ENCODE results near the gene MRPS21. TPM values are rescaled to one million over a fixed set of nuclear protein-coding genes. Genes with fewer than 3 reads are reported as not detected.
A peak's percentile ranks its signal among the peaks of the same experiment; 100 is the strongest.

Gene MRPS21
- total RNA-seq, 1 donor from 2014 or later: 65.0 TPM

- Histone ChIP-seq H2AFZ (ENCODE audit: low read depth, low read length) (no peak overlapping the region), H3K9me3 (ENCODE audit: insufficient read depth, low read depth, low read length) (no peaks in the 10 kb centered on the region), H3K4me3 (ENCODE audit: insufficient read depth, low read depth, low read length) (no peak overlapping the region), H3K9ac (ENCODE audit: low read length) (no peak overlapping the region), H3K79me2 (ENCODE audit: insufficient read depth, low read length) (peaks cover 28% of the 10 kb centered on the region), H3K27ac (ENCODE audit: low read depth, low read length) (no peak overlapping the region), H3K36me3 (ENCODE audit: insufficient read depth, low read length) (no peaks in the 10 kb centered on the region), H3K27me3 (ENCODE audit: insufficient read depth, low read length) (no peaks in the 10 kb centered on the region), H3K4me2 (ENCODE audit: low read length) (no peak overlapping the region), H4K20me1 (ENCODE audit: insufficient read depth, low read length) (peaks cover 7% of the 10 kb centered on the region), H3K4me1 (ENCODE audit: insufficient read depth, low read length) (peaks cover 25% of the 10 kb centered on the region)
- no peaks in the 10 kb centered on the region for H3K27me3 Mint-ChIP-seq (ENCODE audit: low read depth, unreplicated experiment)
- FAIRE-seq (no peak), DNase-seq (ENCODE audit: low read depth) (no peak)
- no peaks in the 10 kb centered on the region for H3K9me3 Mint-ChIP-seq (ENCODE audit: unreplicated experiment)
- peaks cover 7% of the 10 kb centered on the region for H3K36me3 Mint-ChIP-seq (ENCODE audit: low read depth, unreplicated experiment)
- peak overlapping the region; percentile 17 for H3K4me3 Mint-ChIP-seq (ENCODE audit: unreplicated experiment)
- H3K27ac Mint-ChIP-seq (ENCODE audit: unreplicated experiment): no peak overlapping the region
- no peak for TF ChIP-seq CTCF (IDR thresholded peaks at IDR 0.05; ENCODE audit: insufficient read depth, low read depth, low read length)
- no peak for TF ChIP-seq EZH2 (IDR thresholded peaks at IDR 0.05; ENCODE audit: insufficient read depth, low read length)
- H3K4me1 Mint-ChIP-seq (ENCODE audit: low read depth, unreplicated experiment): peaks cover 21% of the 10 kb centered on the region
These were observed 22.2 kb upstream of the MRPS21 start for GRCh38 chr1:150271291-150271959.

GRCh38 chr1:150273311-150273710 lies 20.4 kb upstream of the MRPS21 start:
- DNase-seq (ENCODE audit: low read depth): peak; percentile 13
- no peaks in the 10 kb centered on the region for H3K9me3 ChIP-seq (ENCODE audit: insufficient read depth, low read depth, low read length)
- peak overlapping the region; percentile 82 for H3K4me2 ChIP-seq (ENCODE audit: low read length)
- H3K36me3 ChIP-seq (ENCODE audit: insufficient read depth, low read length): no peaks in the 10 kb centered on the region
- H3K9me3 Mint-ChIP-seq (ENCODE audit: unreplicated experiment): no peaks in the 10 kb centered on the region
- FAIRE-seq: no peak
- no peaks in the 10 kb centered on the region for H3K27me3 ChIP-seq (ENCODE audit: insufficient read depth, low read length)
- peak overlapping the region; percentile 53 for H2AFZ ChIP-seq (ENCODE audit: low read depth, low read length)
- peaks cover 4% of the 10 kb centered on the region for H3K36me3 Mint-ChIP-seq (ENCODE audit: low read depth, unreplicated experiment)
- H3K4me1 Mint-ChIP-seq (ENCODE audit: low read depth, unreplicated experiment): peaks cover 9% of the 10 kb centered on the region
- H3K4me3 Mint-ChIP-seq (ENCODE audit: unreplicated experiment): peak overlapping the region; percentile 70
- H3K4me3 ChIP-seq (ENCODE audit: insufficient read depth, low read depth, low read length): peak overlapping the region; percentile 50
- H3K27ac ChIP-seq (ENCODE audit: low read depth, low read length): peak overlapping the region; percentile 32
- H3K79me2 ChIP-seq (ENCODE audit: insufficient read depth, low read length): peaks cover 9% of the 10 kb centered on the region
- H3K9ac ChIP-seq (ENCODE audit: low read length): peak overlapping the region; percentile 69
- TF ChIP-seq EZH2 (IDR thresholded peaks at IDR 0.05; ENCODE audit: insufficient read depth, low read length): no peak
- TF ChIP-seq CTCF (IDR thresholded peaks at IDR 0.05; ENCODE audit: insufficient read depth, low read depth, low read length): no peak
- H3K27ac Mint-ChIP-seq (ENCODE audit: unreplicated experiment): no peak overlapping the region
- H3K27me3 Mint-ChIP-seq (ENCODE audit: low read depth, unreplicated experiment): no peaks in the 10 kb centered on the region
- H4K20me1 ChIP-seq (ENCODE audit: insufficient read depth, low read length): no peaks in the 10 kb centered on the region
- H3K4me1 ChIP-seq (ENCODE audit: insufficient read depth, low read length): peaks cover 18% of the 10 kb centered on the region

- Mint-ChIP-seq H3K9me3 (ENCODE audit: unreplicated experiment) (peaks cover 2% of the 10 kb centered on the region), H3K36me3 (ENCODE audit: low read depth, unreplicated experiment) (peaks cover 6% of the 10 kb centered on the region), H3K4me3 (ENCODE audit: unreplicated experiment) (peak overlapping the region; percentile 72)
These were observed 13.4 kb upstream of the MRPS21 start for GRCh38 chr1:150280138-150280707.

More at GRCh38 chr1:150280138-150280707, 13.4 kb upstream of the MRPS21 start:
- Histone ChIP-seq H3K9ac (ENCODE audit: low read length) (no peak overlapping the region), H2AFZ (ENCODE audit: low read depth, low read length) (no peak overlapping the region), H3K9me3 (ENCODE audit: insufficient read depth, low read depth, low read length) (no peaks in the 10 kb centered on the region), H4K20me1 (ENCODE audit: insufficient read depth, low read length) (no peaks in the 10 kb centered on the region), H3K27ac (ENCODE audit: low read depth, low read length) (no peak overlapping the region), H3K4me2 (ENCODE audit: low read length) (no peak overlapping the region), H3K79me2 (ENCODE audit: insufficient read depth, low read length) (no peaks in the 10 kb centered on the region), H3K4me1 (ENCODE audit: insufficient read depth, low read length) (peaks cover 19% of the 10 kb centered on the region), H3K4me3 (ENCODE audit: insufficient read depth, low read depth, low read length) (no peak overlapping the region), H3K27me3 (ENCODE audit: insufficient read depth, low read length) (no peaks in the 10 kb centered on the region), H3K36me3 (ENCODE audit: insufficient read depth, low read length) (no peaks in the 10 kb centered on the region)
- no peak for TF ChIP-seq EZH2 (IDR thresholded peaks at IDR 0.05; ENCODE audit: insufficient read depth, low read length)
- TF ChIP-seq CTCF (IDR thresholded peaks at IDR 0.05; ENCODE audit: insufficient read depth, low read depth, low read length): no peak
- Mint-ChIP-seq H3K27me3 (ENCODE audit: low read depth, unreplicated experiment) (peaks cover 4% of the 10 kb centered on the region), H3K27ac (ENCODE audit: unreplicated experiment) (no peak overlapping the region), H3K4me1 (ENCODE audit: low read depth, unreplicated experiment) (peaks cover 8% of the 10 kb centered on the region)
- DNase-seq (ENCODE audit: low read depth) (no peak), FAIRE-seq (no peak)

All from astrocyte (in vitro differentiated cells and primary cell).